Gastroesophageal sphincter (tissue), 4 donors: ENCODE measurements around the gene KRTAP12-1. TPM values are rescaled to one million over a fixed set of nuclear protein-coding genes. Genes with fewer than 3 reads are reported as not detected.

Experiments used
- ATAC-seq: fragments of 150-250 bp; one replicate; pipeline ENCODE4 v1.9.1; 2016; ENCODE audit warnings: mild to moderate bottlenecking, moderate library complexity
- H3K27ac ChIP-seq, 4 donors: fragments of 200-600 bp; sonication (generic) in 3 of 4; 1 replicate in 3 of 4; 2 replicates in 1 of 4; pipeline ENCODE4 v1.5.1; 2016 to 2019
- H3K27me3 ChIP-seq: fragments of 200-600 bp; sonication (generic); one replicate; pipeline ENCODE4 v1.5.1; 2019
- H3K36me3 ChIP-seq, 2 donors: fragments of 200-600 bp; sonication (generic); one replicate each; pipeline ENCODE4 v1.5.1; 2019; ENCODE audit warnings: control low read depth in 1 of 2
- H3K4me1 ChIP-seq, 3 donors: fragments of 200-600 bp; sonication (generic); 1 replicate in 2 of 3; 2 replicates in 1 of 3; pipeline ENCODE4 v1.5.1; 2016 to 2019; ENCODE audit warnings: control low read depth in 2 of 3
- H3K4me3 ChIP-seq, 2 donors: fragments of 200-600 bp; sonication (generic); one replicate each; pipeline ENCODE4 v1.5.1; 2019; ENCODE audit warnings: mild to moderate bottlenecking in 1 of 2, moderate library complexity in 1 of 2
- H3K9me3 ChIP-seq, 3 donors: fragments of 200-600 bp; sonication (generic); one replicate each; pipeline ENCODE4 v1.5.1; 2017 to 2019; ENCODE audit warnings: control low read depth in 2 of 3
- CTCF ChIP-seq, 4 experiments: fragments of 200-600 bp in 2 of 4; fragments of 450-650 bp in 2 of 4; sonication (generic) in 1 of 4; IDR thresholded peaks; one replicate each; pipeline ENCODE4 v1.5.1; 2017 to 2019; ENCODE audit warnings: antibody characterized with exemption in 4 of 4, mild to moderate bottlenecking in 2 of 4, moderate library complexity in 2 of 4
- EP300 ChIP-seq: sonication (generic); formaldehyde crosslinking; IDR thresholded peaks from one replicate; pipeline ENCODE4 v1.6.1; 2017; ENCODE audit warnings: antibody characterized with exemption, mild to moderate bottlenecking
- POLR2A ChIP-seq, 2 donors: fragments of 450-650 bp; IDR thresholded peaks; one replicate each; pipeline ENCODE4 v1.6.1; 2017; ENCODE audit warnings: antibody characterized with exemption in 2 of 2, mild to moderate bottlenecking in 2 of 2, moderate library complexity in 1 of 2
- POLR2AphosphoS5 ChIP-seq: sonication (generic); formaldehyde crosslinking; IDR thresholded peaks from one replicate; pipeline ENCODE4 v1.6.1; 2017; ENCODE audit warnings: antibody characterized with exemption
- WGBS, 2 donors: methylation state at CpG; one replicate each; pipeline ENCODE4 v1.1.5; 2018; ENCODE audit warnings: low coverage in 1 of 2; 5-methylcytosine and 5-hydroxymethylcytosine counted together
- small RNA-seq, 4 donors: library from RNA; depleted of rRNA; stranded (forward); fragments of <200 nt; gene quantifications; one replicate each; pipeline ENCODE3, GENCODE V24; 2016
- total RNA-seq, 4 donors: library from RNA; depleted of rRNA; stranded (reverse); fragments of >200 nt; gene quantifications; one replicate each; pipeline ENCODE4 v1.1.0, GENCODE V29; 2016

Gene KRTAP12-1
- total RNA-seq, 4 donors from 2014 or later: not detected

DNA sequence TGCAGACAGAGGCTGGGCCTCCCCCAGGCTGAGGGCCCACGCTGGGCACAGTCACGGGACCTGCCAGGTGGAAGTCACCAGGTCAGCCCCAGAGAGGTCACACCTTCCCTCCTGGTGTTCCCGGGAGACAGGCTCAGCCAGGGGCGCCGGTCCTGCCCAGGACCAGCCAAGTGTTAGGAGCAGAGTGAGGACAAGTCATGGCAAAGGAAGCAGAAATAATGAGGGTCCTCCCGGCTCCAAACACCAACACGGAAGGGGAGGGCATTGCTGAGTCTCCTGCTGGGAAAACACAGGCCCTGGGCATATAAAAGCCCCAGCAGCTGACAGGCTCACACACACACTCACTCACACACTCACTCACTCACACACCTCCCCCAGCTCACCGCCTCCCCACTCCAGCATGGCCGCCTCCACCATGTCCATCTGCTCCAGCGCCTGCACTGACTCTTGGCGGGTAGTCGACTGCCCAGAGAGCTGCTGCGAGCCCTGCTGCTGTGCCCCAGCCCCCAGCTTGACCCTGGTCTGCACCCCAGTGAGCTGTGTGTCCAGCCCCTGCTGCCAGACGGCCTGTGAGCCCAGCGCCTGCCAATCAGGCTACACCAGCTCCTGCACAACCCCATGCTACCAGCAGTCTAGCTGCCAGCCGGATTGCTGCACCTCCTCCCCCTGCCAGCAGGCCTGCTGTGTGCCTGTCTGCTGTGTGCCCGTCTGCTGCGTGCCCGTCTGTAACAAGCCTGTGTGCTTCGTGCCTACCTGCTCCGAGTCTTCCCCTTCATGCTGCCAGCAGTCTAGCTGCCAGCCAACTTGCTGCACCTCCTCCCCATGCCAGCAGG is 44.7 kb downstream of the KRTAP12-1 start, which contains the start of gene KRTAP10-10:
Gene KRTAP10-10 (plus strand): TSS at position 339 of the 833 bp plus-strand sequence. CDS start 62 bp downstream, at position 401.
- peaks cover 0 to 30% (median 0%) of the 10 kb centered on the region in 3 donors for H3K9me3 ChIP-seq
- ATAC-seq: no peak
- H3K36me3 ChIP-seq: no peaks in the 10 kb centered on the region
- 40% methylated on average over 2 of the region's 21 CpGs; no CpG with 5 or more reads in 1 of the 2 donors for WGBS, 2 donors
- H3K4me1 ChIP-seq: no peaks in the 10 kb centered on the region
- no peak within 1 kb of the TSS for H3K4me3 ChIP-seq
- H3K27me3 ChIP-seq: peaks cover 52% of the 10 kb centered on the region
- TF ChIP-seq EP300: no peak
- TF ChIP-seq CTCF (IDR thresholded peaks at IDR 0.05): no peak
- no peak for TF ChIP-seq POLR2A (IDR thresholded peaks at IDR 0.05)
- TF ChIP-seq POLR2AphosphoS5: no peak
- H3K27ac ChIP-seq: no peak within 1 kb of the TSS

- Histone ChIP-seq H3K4me1 (no peaks in the 10 kb centered on the region), H3K4me3 (no peak overlapping the region), H3K36me3 (no peaks in the 10 kb centered on the region), H3K9me3 (peaks cover 0 to 35% (median 0%) of the 10 kb centered on the region in 3 donors), H3K27ac (no peak overlapping the region), H3K27me3 (peaks cover 52% of the 10 kb centered on the region)
- no peak for ATAC-seq
- 79% methylated on average over 5 of the region's 15 CpGs; no CpG with 5 or more reads in 1 of the 2 donors for WGBS, 2 donors
- TF ChIP-seq EP300 (no peak), CTCF (IDR thresholded peaks at IDR 0.05) (no peak), POLR2AphosphoS5 (no peak), POLR2A (IDR thresholded peaks at IDR 0.05) (no peak)
Measured at GRCh38 chr21:44636209-44637017, 45.5 kb downstream of the KRTAP12-1 start.

DNA sequence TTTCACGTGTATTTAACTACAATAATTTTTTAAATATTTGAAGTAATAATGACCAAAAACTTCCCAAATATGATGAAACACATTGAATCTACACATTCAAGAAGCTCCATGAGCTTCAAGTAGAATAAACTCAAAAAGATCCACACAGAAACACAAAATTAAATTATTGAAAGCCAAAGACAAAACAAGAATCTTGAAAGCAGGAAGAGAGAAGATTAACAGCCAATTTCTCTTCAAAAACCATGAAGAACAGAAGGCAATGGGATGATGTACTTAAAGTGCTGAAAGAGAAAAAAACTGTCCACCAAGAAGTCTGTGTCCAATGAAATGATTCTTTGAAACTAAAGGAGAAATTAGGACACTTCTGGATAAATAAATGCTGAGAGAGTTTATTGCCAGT is 49.9 kb downstream of the KRTAP12-1 start:
- WGBS, 2 donors: 63 to 72% methylated on average over 1 of the region's 1 CpG
- no peak for TF ChIP-seq CTCF (IDR thresholded peaks at IDR 0.05)
- no peak for TF ChIP-seq POLR2AphosphoS5
- no peak for TF ChIP-seq POLR2A (IDR thresholded peaks at IDR 0.05)
- TF ChIP-seq EP300: no peak
- H3K36me3 ChIP-seq: no peaks in the 10 kb centered on the region
- H3K27ac ChIP-seq: no peak overlapping the region
- no peak for ATAC-seq
- H3K4me1 ChIP-seq: no peaks in the 10 kb centered on the region
- H3K9me3 ChIP-seq: peaks cover 0 to 45% (median 0%) of the 10 kb centered on the region in 3 donors
- peaks cover 37% of the 10 kb centered on the region for H3K27me3 ChIP-seq
- H3K4me3 ChIP-seq: no peak overlapping the region

Small RNA genes lying within 50 kb of the gene (small RNA-seq; reads per million reads assigned to genes)
- gene KRTAP12-6P: 0 reads per million in 4 donors

Other genes with a start within 250 kb of the KRTAP12-1 start
- 1 to 10 TPM; 2.7 to 8.3 (median 6.7) TPM for gene LRRC3, start 226.7 kb downstream of the KRTAP12-1 start, total RNA-seq
- gene KRTAP10-1, start 142.0 kb downstream of the KRTAP12-1 start, total RNA-seq: not detected
- gene KRTAP10-2, start 130.7 kb downstream of the KRTAP12-1 start, total RNA-seq: not detected
- gene KRTAP10-3, start 123.4 kb downstream of the KRTAP12-1 start, total RNA-seq: not detected
- not detected for gene KRTAP10-4, start 108.4 kb downstream of the KRTAP12-1 start, total RNA-seq
- gene KRTAP10-5, start 101.6 kb downstream of the KRTAP12-1 start, total RNA-seq: not detected
- not detected for gene KRTAP10-6, start 89.7 kb downstream of the KRTAP12-1 start, total RNA-seq
- gene KRTAP10-7, start 81.6 kb downstream of the KRTAP12-1 start, total RNA-seq: not detected
- not detected for gene KRTAP10-8, start 70.1 kb downstream of the KRTAP12-1 start, total RNA-seq
- gene KRTAP10-9, start 55.1 kb downstream of the KRTAP12-1 start, total RNA-seq: not detected
- gene KRTAP10-10, start 44.8 kb downstream of the KRTAP12-1 start, total RNA-seq: not detected
- gene KRTAP10-11, start 35.7 kb downstream of the KRTAP12-1 start, total RNA-seq: not detected
- not detected for gene KRTAP12-4, start 27.5 kb downstream of the KRTAP12-1 start, total RNA-seq
- gene KRTAP12-3, start 24.2 kb downstream of the KRTAP12-1 start, total RNA-seq: not detected
- gene KRTAP12-2, start 15.2 kb downstream of the KRTAP12-1 start, total RNA-seq: not detected
- gene KRTAP10-12, start 15.0 kb upstream of the KRTAP12-1 start, total RNA-seq: not detected
- gene TSPEAR, start 29.4 kb upstream of the KRTAP12-1 start, total RNA-seq: not detected
- gene UBE2G2, start 119.7 kb upstream of the KRTAP12-1 start, total RNA-seq: 10 to 100 TPM; 48.3 to 93.4 (median 83.9) TPM
- gene SUMO3, start 135.9 kb upstream of the KRTAP12-1 start, total RNA-seq: 10 to 100 TPM; 41.7 to 56.2 (median 53.7) TPM
- gene PTTG1IP, start 191.5 kb upstream of the KRTAP12-1 start, total RNA-seq: 100 to 1,000 TPM; 217 to 419 (median 313) TPM
- 100 to 1,000 TPM in 1 of 4 donors, 10 to 100 TPM in 3; 10.4 to 112 (median 41.4) TPM for gene ITGB2, start 238.7 kb upstream of the KRTAP12-1 start, total RNA-seq